H1 (cell line): ENCODE data around the gene AADACL2. TPM values are rescaled to one million over a fixed set of nuclear protein-coding genes. Genes with fewer than 3 reads are reported as not detected.

ENCODE experiments used
- BACH1 ChIP-seq: IDR thresholded peaks from 2 replicates; pipeline ENCODE4 v1.6.1; 2012; ENCODE audit warnings: low read length, improper control_type of control experiment
- CBX8 ChIP-seq: fragments of 300-800, 300-1000 bp; sonication (generic); IDR thresholded peaks from 2 replicates; pipeline ENCODE4 v1.7.1; 2016; ENCODE audit warnings: low read depth, low read length, borderline replicate concordance
- EP300 ChIP-seq, 2 experiments: IDR thresholded peaks; 1 replicate in 1 of 2; 2 replicates in 1 of 2; pipeline ENCODE4 v1.6.1; 2011 to 2012; ENCODE audit warnings: low read depth in 2 of 2, low read length in 2 of 2, mild to moderate bottlenecking in 2 of 2, borderline replicate concordance in 1 of 2, inconsistent platforms in 1 of 2, moderate library complexity in 1 of 2
- GABPA ChIP-seq: IDR thresholded peaks from 2 replicates; pipeline ENCODE4 v1.6.1; 2011; ENCODE audit warnings: mild to moderate bottlenecking, low read length, moderate library complexity, borderline replicate concordance; ENCODE audit not compliant: insufficient read depth
- RFX5 ChIP-seq: IDR thresholded peaks from 2 replicates; pipeline ENCODE4 v1.6.1; 2011; ENCODE audit warnings: low read depth, low read length, improper control_type of control experiment, borderline replicate concordance
- polyA plus RNA-seq, 7 experiments: library from polyadenylated mRNA; depleted of rRNA in 3 of 7; stranded (reverse) in 5 of 7; unstranded in 2 of 7; fragments of >200 nt in 5 of 7; fragments of 200-250 nt in 2 of 7; gene quantifications; 1 replicate in 5 of 7; 2 replicates in 1 of 7; 4 replicates in 1 of 7; pipeline versions ENCODE4 v1.2.1 to v1.2.3, GENCODE V29; 2011 to 2013; ENCODE audit warnings: missing spikeins in 2 of 7, mixed read lengths in 2 of 7
- total RNA-seq: library from RNA; stranded (reverse); fragmentation: NEBNext Ultra II Directional; extraction: Animal tissue kit (Norgen Biotek cat#: 25700); gene quantifications from 2 replicates; pipeline ENCODE4 v1.2.1, GENCODE V29; 2021
- TF ChIP-seq, protein P1 (sequence below): fragments of 300-600 bp; sonication (generic); IDR thresholded peaks from 2 replicates; pipeline ENCODE4 v1.7.1; 2012; ENCODE audit warnings: low read length, moderate library complexity, mild to moderate bottlenecking, inconsistent platforms; ENCODE audit not compliant: insufficient replicate concordance

Gene AADACL2
- total and polyA plus RNA-seq, 2 of the 8 experiments (the other 6 are each of a cell fraction or from before 2014, with no cell fraction given): not detected

DNA sequence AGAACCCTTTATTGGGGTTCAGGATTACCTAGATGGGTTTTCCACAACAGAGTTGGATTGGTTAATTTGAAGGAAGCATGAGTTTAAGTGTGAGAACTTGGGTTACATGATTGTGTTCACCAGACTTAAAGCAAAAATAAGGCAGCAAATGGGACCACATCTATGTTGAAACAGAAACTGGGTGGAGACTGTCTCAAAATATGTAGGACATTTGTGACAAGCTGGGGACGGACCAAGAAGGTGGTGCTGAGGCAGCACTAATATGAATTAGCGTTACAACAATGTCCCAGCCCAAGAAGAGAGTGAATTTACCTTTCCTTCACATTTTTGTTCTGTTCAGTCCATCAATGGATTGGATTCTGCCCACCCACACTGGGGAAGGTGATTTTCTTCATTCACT is 866 bp upstream of the AADACL2 start (continued):
- no peak for TF ChIP-seq EP300 (IDR thresholded peaks at IDR 0.05; ENCODE audit: borderline replicate concordance in 1 of 2, low read depth in 2 of 2, low read length in 2 of 2)
- TF ChIP-seq, protein P1, sequence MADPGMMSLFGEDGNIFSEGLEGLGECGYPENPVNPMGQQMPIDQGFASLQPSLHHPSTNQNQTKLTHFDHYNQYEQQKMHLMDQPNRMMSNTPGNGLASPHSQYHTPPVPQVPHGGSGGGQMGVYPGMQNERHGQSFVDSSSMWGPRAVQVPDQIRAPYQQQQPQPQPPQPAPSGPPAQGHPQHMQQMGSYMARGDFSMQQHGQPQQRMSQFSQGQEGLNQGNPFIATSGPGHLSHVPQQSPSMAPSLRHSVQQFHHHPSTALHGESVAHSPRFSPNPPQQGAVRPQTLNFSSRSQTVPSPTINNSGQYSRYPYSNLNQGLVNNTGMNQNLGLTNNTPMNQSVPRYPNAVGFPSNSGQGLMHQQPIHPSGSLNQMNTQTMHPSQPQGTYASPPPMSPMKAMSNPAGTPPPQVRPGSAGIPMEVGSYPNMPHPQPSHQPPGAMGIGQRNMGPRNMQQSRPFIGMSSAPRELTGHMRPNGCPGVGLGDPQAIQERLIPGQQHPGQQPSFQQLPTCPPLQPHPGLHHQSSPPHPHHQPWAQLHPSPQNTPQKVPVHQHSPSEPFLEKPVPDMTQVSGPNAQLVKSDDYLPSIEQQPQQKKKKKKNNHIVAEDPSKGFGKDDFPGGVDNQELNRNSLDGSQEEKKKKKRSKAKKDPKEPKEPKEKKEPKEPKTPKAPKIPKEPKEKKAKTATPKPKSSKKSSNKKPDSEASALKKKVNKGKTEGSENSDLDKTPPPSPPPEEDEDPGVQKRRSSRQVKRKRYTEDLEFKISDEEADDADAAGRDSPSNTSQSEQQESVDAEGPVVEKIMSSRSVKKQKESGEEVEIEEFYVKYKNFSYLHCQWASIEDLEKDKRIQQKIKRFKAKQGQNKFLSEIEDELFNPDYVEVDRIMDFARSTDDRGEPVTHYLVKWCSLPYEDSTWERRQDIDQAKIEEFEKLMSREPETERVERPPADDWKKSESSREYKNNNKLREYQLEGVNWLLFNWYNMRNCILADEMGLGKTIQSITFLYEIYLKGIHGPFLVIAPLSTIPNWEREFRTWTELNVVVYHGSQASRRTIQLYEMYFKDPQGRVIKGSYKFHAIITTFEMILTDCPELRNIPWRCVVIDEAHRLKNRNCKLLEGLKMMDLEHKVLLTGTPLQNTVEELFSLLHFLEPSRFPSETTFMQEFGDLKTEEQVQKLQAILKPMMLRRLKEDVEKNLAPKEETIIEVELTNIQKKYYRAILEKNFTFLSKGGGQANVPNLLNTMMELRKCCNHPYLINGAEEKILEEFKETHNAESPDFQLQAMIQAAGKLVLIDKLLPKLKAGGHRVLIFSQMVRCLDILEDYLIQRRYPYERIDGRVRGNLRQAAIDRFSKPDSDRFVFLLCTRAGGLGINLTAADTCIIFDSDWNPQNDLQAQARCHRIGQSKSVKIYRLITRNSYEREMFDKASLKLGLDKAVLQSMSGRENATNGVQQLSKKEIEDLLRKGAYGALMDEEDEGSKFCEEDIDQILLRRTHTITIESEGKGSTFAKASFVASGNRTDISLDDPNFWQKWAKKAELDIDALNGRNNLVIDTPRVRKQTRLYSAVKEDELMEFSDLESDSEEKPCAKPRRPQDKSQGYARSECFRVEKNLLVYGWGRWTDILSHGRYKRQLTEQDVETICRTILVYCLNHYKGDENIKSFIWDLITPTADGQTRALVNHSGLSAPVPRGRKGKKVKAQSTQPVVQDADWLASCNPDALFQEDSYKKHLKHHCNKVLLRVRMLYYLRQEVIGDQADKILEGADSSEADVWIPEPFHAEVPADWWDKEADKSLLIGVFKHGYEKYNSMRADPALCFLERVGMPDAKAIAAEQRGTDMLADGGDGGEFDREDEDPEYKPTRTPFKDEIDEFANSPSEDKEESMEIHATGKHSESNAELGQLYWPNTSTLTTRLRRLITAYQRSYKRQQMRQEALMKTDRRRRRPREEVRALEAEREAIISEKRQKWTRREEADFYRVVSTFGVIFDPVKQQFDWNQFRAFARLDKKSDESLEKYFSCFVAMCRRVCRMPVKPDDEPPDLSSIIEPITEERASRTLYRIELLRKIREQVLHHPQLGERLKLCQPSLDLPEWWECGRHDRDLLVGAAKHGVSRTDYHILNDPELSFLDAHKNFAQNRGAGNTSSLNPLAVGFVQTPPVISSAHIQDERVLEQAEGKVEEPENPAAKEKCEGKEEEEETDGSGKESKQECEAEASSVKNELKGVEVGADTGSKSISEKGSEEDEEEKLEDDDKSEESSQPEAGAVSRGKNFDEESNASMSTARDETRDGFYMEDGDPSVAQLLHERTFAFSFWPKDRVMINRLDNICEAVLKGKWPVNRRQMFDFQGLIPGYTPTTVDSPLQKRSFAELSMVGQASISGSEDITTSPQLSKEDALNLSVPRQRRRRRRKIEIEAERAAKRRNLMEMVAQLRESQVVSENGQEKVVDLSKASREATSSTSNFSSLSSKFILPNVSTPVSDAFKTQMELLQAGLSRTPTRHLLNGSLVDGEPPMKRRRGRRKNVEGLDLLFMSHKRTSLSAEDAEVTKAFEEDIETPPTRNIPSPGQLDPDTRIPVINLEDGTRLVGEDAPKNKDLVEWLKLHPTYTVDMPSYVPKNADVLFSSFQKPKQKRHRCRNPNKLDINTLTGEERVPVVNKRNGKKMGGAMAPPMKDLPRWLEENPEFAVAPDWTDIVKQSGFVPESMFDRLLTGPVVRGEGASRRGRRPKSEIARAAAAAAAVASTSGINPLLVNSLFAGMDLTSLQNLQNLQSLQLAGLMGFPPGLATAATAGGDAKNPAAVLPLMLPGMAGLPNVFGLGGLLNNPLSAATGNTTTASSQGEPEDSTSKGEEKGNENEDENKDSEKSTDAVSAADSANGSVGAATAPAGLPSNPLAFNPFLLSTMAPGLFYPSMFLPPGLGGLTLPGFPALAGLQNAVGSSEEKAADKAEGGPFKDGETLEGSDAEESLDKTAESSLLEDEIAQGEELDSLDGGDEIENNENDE: no peak
- no peak for TF ChIP-seq RFX5
- TF ChIP-seq GABPA: no peak
- TF ChIP-seq BACH1: no peak
- TF ChIP-seq CBX8: no peak
- TF ChIP-seq, all 59 proteins: peak for 0
